Measurements from ENCODE around the gene PAX8.

DNA sequence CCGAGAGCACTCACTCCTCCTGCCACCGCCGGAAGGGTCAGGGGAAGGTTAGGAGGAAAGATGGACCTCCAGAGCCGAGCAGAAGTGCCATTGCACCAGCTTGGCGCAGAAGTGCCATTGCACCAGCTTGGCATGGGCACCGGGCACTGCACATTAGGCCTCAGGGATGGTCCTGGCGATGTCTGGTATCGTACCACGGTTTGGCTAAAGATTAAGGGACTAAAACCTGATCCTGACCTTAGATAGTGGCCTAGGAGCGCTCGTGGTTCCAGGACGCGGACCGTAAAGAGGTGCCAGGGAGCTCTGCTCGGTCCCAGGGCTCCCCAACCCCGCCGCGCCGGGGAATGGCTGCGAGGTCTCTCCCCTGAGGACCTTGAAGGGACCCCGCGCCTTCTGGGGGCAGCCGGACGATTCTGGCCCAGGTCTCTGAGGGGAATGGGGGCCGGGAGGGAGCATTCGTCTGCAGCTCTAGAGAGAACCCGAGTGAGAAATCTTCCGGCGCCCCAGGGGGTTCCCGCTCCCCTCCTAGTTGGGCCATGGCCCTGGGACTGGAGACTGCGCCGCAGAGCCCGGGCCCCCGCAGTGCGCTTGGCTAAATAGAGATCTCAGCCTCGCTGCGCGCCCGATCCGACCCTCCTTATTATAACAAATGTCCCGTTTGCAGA, 1.8 kb downstream of the PAX8 start:
- no peak for TF ChIP-seq CTCF (IDR thresholded peaks at IDR 0.05; ENCODE audit: insufficient read depth, low read length, poor library complexity, severe bottlenecking)
- no peak for TF ChIP-seq EZH2phosphoT487 (conservative IDR thresholded peaks at IDR 0.05; ENCODE audit: low read length)
